WTC11 (cell line): ENCODE measurements around the gene CCDC69. TPM values are rescaled to one million over a fixed set of nuclear protein-coding genes. Genes with fewer than 3 reads are reported as not detected.

Source experiments
- ATAC-seq: fragments of 200-7000 bp; cut with Tn5 transposase; 2 replicates; pipeline ENCODE4 v1.10.0; 2021; ENCODE audit warnings: mild to moderate bottlenecking, moderate library complexity
- CTCF ChIA-PET: fragments of 300-600 bp; sonication (Branson Sonifier 250); formaldehyde crosslinking; loops from one replicate; lab custom pipeline; 2021; ENCODE audit warnings: antibody characterized with exemption; lab: Charles Lee
- POLR2A ChIA-PET: fragments of 350-600 bp; sonication (Branson Sonifier 250); formaldehyde crosslinking; loops from one replicate; lab custom pipeline; 2021; ENCODE audit warnings: antibody characterized with exemption; lab: Charles Lee
- DNase-seq: peaks from one replicate; pipeline ENCODE4 v3.0.0; 2021; ENCODE audit warnings: low spot score
- H3K27ac Mint-ChIP-seq: 2 replicates; pipeline ENCODE4 v1.8.0; 2021; ENCODE audit warnings: mixed read lengths
- H3K27me3 Mint-ChIP-seq: 2 replicates; pipeline ENCODE4 v1.8.0; 2021; ENCODE audit warnings: low read depth, mild to moderate bottlenecking, moderate library complexity, mixed read lengths
- H3K36me3 Mint-ChIP-seq: 2 replicates; pipeline ENCODE4 v1.8.0; 2021; ENCODE audit warnings: mixed read lengths
- H3K4me1 Mint-ChIP-seq: 2 replicates; pipeline ENCODE4 v1.8.0; 2022; ENCODE audit warnings: mixed read lengths
- H3K4me3 Mint-ChIP-seq: 2 replicates; pipeline ENCODE4 v1.8.0; 2021; ENCODE audit warnings: mild to moderate bottlenecking, moderate library complexity, mixed read lengths
- H3K9me3 Mint-ChIP-seq: 2 replicates; pipeline ENCODE4 v1.8.0; 2021; ENCODE audit warnings: mixed read lengths
- ZNF512 ChIP-seq: sonication (generic); formaldehyde crosslinking; IDR thresholded peaks from 2 replicates; pipeline ENCODE4 v1.8.1; 2022; ENCODE audit warnings: missing genetic modification reagents, borderline replicate concordance
- total RNA-seq: library from RNA; stranded (reverse); gene quantifications from 3 replicates; pipeline ENCODE4 v1.2.3, GENCODE V29; 2021

CCDC69 gene
- total RNA-seq, 1 experiment from 2014 or later: 12.4 TPM

GRCh38 chr5:151132963-151133362 lies 90.9 kb downstream of the CCDC69 start:
- POLR2A ChIA-PET: no interaction called here
- H3K4me1 Mint-ChIP-seq: peaks cover 3% of the 10 kb centered on the region; the same call in 1 of the 2 replicates
- no peak overlapping the region for H3K4me3 Mint-ChIP-seq
- CTCF ChIA-PET: interaction anchor here (1.2 kb wide), 1 partner anchor 32 kb away, joined by 7 read pairs; no protein-coding TSS in a partner anchor
- H3K27ac Mint-ChIP-seq: no peak overlapping the region
- no peaks in the 10 kb centered on the region for H3K27me3 Mint-ChIP-seq
- H3K9me3 Mint-ChIP-seq: no peaks in the 10 kb centered on the region
- ATAC-seq: no peak
- DNase-seq: no peak
- H3K36me3 Mint-ChIP-seq: peaks cover 59% of the 10 kb centered on the region
- no peak for TF ChIP-seq ZNF512 (CRISPR knock-in tag)

Other genes starting within 250 kb of the CCDC69 start
- 24.5 to 26.9 TPM (median 26.2 TPM) in 3 replicates for gene GPX3, start 203.5 kb downstream of the CCDC69 start, total RNA-seq
- 41.1 to 48.9 TPM (median 47.0 TPM) in 3 replicates for gene TNIP1, start 143.1 kb downstream of the CCDC69 start, total RNA-seq
- gene ANXA6, start 66.3 kb downstream of the CCDC69 start, total RNA-seq: 92.8 to 95.4 TPM (median 92.9 TPM) in 3 replicates
- gene GM2A, start 29.1 kb upstream of the CCDC69 start, total RNA-seq: 33.1 to 36.2 TPM (median 33.2 TPM) in 3 replicates
- not detected in 3 replicates for gene SLC36A3, start 79.7 kb upstream of the CCDC69 start, total RNA-seq
- not detected in 3 replicates for gene SLC36A2, start 123.5 kb upstream of the CCDC69 start, total RNA-seq
- gene SLC36A1, start 223.5 kb upstream of the CCDC69 start, total RNA-seq: 12.2 to 16.0 TPM (median 13.7 TPM) in 3 replicates